ENCODE data around the gene KCNAB1.

The KCNAB1 gene

GRCh38 chr3:156395961-156396710 is 275.8 kb downstream of the KCNAB1 start:
- H3K27me3 ChIP-seq (ENCODE audit: insufficient read depth, insufficient read length) = no peaks in the 10 kb centered on the region
- H3K4me3 ChIP-seq (ENCODE audit: insufficient read length, low read depth) = no peak overlapping the region
- no peaks in the 10 kb centered on the region for H3K36me3 ChIP-seq (ENCODE audit: insufficient read depth, insufficient read length, low read length)
- H3K9me3 ChIP-seq (ENCODE audit: insufficient read depth, low read length) = no peaks in the 10 kb centered on the region
- no peak overlapping the region for H3K9ac ChIP-seq (ENCODE audit: insufficient read length, low read depth)
- TF ChIP-seq YY1 (IDR thresholded peaks at IDR 0.05; ENCODE audit: insufficient read depth, insufficient read length) (no peak), ZNF274 (IDR thresholded peaks at IDR 0.05; ENCODE audit: low read depth, low read length) (no peak)
- DNase-seq (ENCODE audit: low read depth, low spot score) = no peak
- no peaks in the 10 kb centered on the region for H3K4me1 ChIP-seq (ENCODE audit: insufficient read depth, insufficient read length)

GRCh38 chr3:156396851-156397250 is 276.5 kb downstream of the KCNAB1 start:
- Histone ChIP-seq H3K9me3 (ENCODE audit: insufficient read depth, low read length) (no peaks in the 10 kb centered on the region), H3K9ac (ENCODE audit: insufficient read length, low read depth) (no peak overlapping the region), H3K4me1 (ENCODE audit: insufficient read depth, insufficient read length) (no peaks in the 10 kb centered on the region), H3K27me3 (ENCODE audit: insufficient read depth, insufficient read length) (no peaks in the 10 kb centered on the region), H3K4me3 (ENCODE audit: insufficient read length, low read depth) (no peak overlapping the region), H3K36me3 (ENCODE audit: insufficient read depth, insufficient read length, low read length) (no peaks in the 10 kb centered on the region)
- TF ChIP-seq ZNF274 (IDR thresholded peaks at IDR 0.05; ENCODE audit: low read depth, low read length) (no peak), SUZ12 (IDR thresholded peaks at IDR 0.05; ENCODE audit: extremely low read depth, insufficient read depth, insufficient read length) (no peak), YY1 (IDR thresholded peaks at IDR 0.05; ENCODE audit: insufficient read depth, insufficient read length) (no peak)
- no peak for DNase-seq (ENCODE audit: low read depth, low spot score)

GRCh38 chr3:156397534-156397933 is 277.2 kb downstream of the KCNAB1 start:
- TF ChIP-seq ZNF274 (IDR thresholded peaks at IDR 0.05; ENCODE audit: low read depth, low read length) = no peak
- TF ChIP-seq YY1 (IDR thresholded peaks at IDR 0.05; ENCODE audit: insufficient read depth, insufficient read length) = no peak
- no peak for TF ChIP-seq SUZ12 (IDR thresholded peaks at IDR 0.05; ENCODE audit: extremely low read depth, insufficient read depth, insufficient read length)
- no peaks in the 10 kb centered on the region for H3K9me3 ChIP-seq (ENCODE audit: insufficient read depth, low read length)
- no peak overlapping the region for H3K4me3 ChIP-seq (ENCODE audit: insufficient read length, low read depth)
- H3K36me3 ChIP-seq (ENCODE audit: insufficient read depth, insufficient read length, low read length) = no peaks in the 10 kb centered on the region
- DNase-seq (ENCODE audit: low read depth, low spot score) = no peak
- H3K27me3 ChIP-seq (ENCODE audit: insufficient read depth, insufficient read length) = no peaks in the 10 kb centered on the region
- no peak overlapping the region for H3K9ac ChIP-seq (ENCODE audit: insufficient read length, low read depth)
- H3K4me1 ChIP-seq (ENCODE audit: insufficient read depth, insufficient read length) = no peaks in the 10 kb centered on the region

GRCh38 chr3:156400062-156400461 is 279.7 kb downstream of the KCNAB1 start:
- no peak for DNase-seq (ENCODE audit: low read depth, low spot score)
- no peak overlapping the region for H3K4me3 ChIP-seq (ENCODE audit: insufficient read length, low read depth)
- TF ChIP-seq YY1 (IDR thresholded peaks at IDR 0.05; ENCODE audit: insufficient read depth, insufficient read length) = no peak
- no peak for TF ChIP-seq SUZ12 (IDR thresholded peaks at IDR 0.05; ENCODE audit: extremely low read depth, insufficient read depth, insufficient read length)
- TF ChIP-seq ZNF274 (IDR thresholded peaks at IDR 0.05; ENCODE audit: low read depth, low read length) = no peak
- no peaks in the 10 kb centered on the region for H3K27me3 ChIP-seq (ENCODE audit: insufficient read depth, insufficient read length)
- H3K4me1 ChIP-seq (ENCODE audit: insufficient read depth, insufficient read length) = no peaks in the 10 kb centered on the region
- no peaks in the 10 kb centered on the region for H3K36me3 ChIP-seq (ENCODE audit: insufficient read depth, insufficient read length, low read length)
- H3K9ac ChIP-seq (ENCODE audit: insufficient read length, low read depth) = no peak overlapping the region
- H3K9me3 ChIP-seq (ENCODE audit: insufficient read depth, low read length) = no peaks in the 10 kb centered on the region

GRCh38 chr3:156400735-156401134 is 280.4 kb downstream of the KCNAB1 start:
- TF ChIP-seq ZNF274 (IDR thresholded peaks at IDR 0.05; ENCODE audit: low read depth, low read length) (no peak), YY1 (IDR thresholded peaks at IDR 0.05; ENCODE audit: insufficient read depth, insufficient read length) (no peak), SUZ12 (IDR thresholded peaks at IDR 0.05; ENCODE audit: extremely low read depth, insufficient read depth, insufficient read length) (no peak)
- Histone ChIP-seq H3K36me3 (ENCODE audit: insufficient read depth, insufficient read length, low read length) (no peaks in the 10 kb centered on the region), H3K9me3 (ENCODE audit: insufficient read depth, low read length) (no peaks in the 10 kb centered on the region)

GRCh38 chr3:156404217-156404616 is 283.8 kb downstream of the KCNAB1 start:
- TF ChIP-seq YY1 (IDR thresholded peaks at IDR 0.05; ENCODE audit: insufficient read depth, insufficient read length) (no peak), SUZ12 (IDR thresholded peaks at IDR 0.05; ENCODE audit: extremely low read depth, insufficient read depth, insufficient read length) (no peak), ZNF274 (IDR thresholded peaks at IDR 0.05; ENCODE audit: low read depth, low read length) (no peak)
- Histone ChIP-seq H3K4me3 (ENCODE audit: insufficient read length, low read depth) (no peak overlapping the region), H3K36me3 (ENCODE audit: insufficient read depth, insufficient read length, low read length) (no peaks in the 10 kb centered on the region), H3K4me1 (ENCODE audit: insufficient read depth, insufficient read length) (no peaks in the 10 kb centered on the region), H3K27me3 (ENCODE audit: insufficient read depth, insufficient read length) (no peaks in the 10 kb centered on the region), H3K9me3 (ENCODE audit: insufficient read depth, low read length) (no peaks in the 10 kb centered on the region), H3K9ac (ENCODE audit: insufficient read length, low read depth) (no peak overlapping the region)
- no peak for DNase-seq (ENCODE audit: low read depth, low spot score)

More at GRCh38 chr3:156400735-156401134, 280.4 kb downstream of the KCNAB1 start:
- Histone ChIP-seq H3K4me1 (ENCODE audit: insufficient read depth, insufficient read length) (no peaks in the 10 kb centered on the region), H3K4me3 (ENCODE audit: insufficient read length, low read depth) (no peak overlapping the region), H3K27me3 (ENCODE audit: insufficient read depth, insufficient read length) (no peaks in the 10 kb centered on the region), H3K9ac (ENCODE audit: insufficient read length, low read depth) (no peak overlapping the region)
- DNase-seq (ENCODE audit: low read depth, low spot score) = no peak

- Histone ChIP-seq H3K27me3 (ENCODE audit: insufficient read depth, insufficient read length) (no peaks in the 10 kb centered on the region), H3K4me3 (ENCODE audit: insufficient read length, low read depth) (no peak overlapping the region), H3K36me3 (ENCODE audit: insufficient read depth, insufficient read length, low read length) (no peaks in the 10 kb centered on the region), H3K4me1 (ENCODE audit: insufficient read depth, insufficient read length) (no peaks in the 10 kb centered on the region), H3K9ac (ENCODE audit: insufficient read length, low read depth) (no peak overlapping the region), H3K9me3 (ENCODE audit: insufficient read depth, low read length) (no peaks in the 10 kb centered on the region)
- DNase-seq (ENCODE audit: low read depth, low spot score) = peak; percentile 56
- TF ChIP-seq YY1 (IDR thresholded peaks at IDR 0.05; ENCODE audit: insufficient read depth, insufficient read length) (no peak), SUZ12 (IDR thresholded peaks at IDR 0.05; ENCODE audit: extremely low read depth, insufficient read depth, insufficient read length) (no peak), ZNF274 (IDR thresholded peaks at IDR 0.05; ENCODE audit: low read depth, low read length) (no peak)
Measured at GRCh38 chr3:156406393-156406792, 286.0 kb downstream of the KCNAB1 start.

Measured in NT2/D1 (cell line).